ENCODE measurements around the gene ITGB7. TPM values are rescaled to one million over a fixed set of nuclear protein-coding genes. Genes with fewer than 3 reads are reported as not detected.

Gene ITGB7
- total RNA-seq, 1 experiment from 2014 or later, result 0.90 TPM

DNA sequence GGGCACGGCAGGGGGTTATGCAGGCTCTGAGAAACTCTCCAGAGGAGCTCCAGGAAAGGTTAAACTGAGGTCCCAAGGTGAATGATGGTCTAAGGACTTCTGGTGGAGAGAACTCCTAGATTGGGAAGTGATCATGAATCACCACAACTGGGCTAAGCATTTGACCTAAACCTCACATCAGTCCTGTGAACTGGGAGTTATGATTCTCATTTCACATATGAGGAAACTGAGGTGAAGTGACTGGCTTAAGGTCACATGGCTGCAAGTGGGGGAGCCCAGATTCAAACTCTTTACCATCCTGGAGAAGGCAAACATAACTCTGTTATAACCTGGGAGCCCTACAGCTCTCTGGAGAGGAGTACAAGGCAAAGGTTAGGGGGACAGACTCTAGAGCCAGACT is 20.8 kb upstream of the ITGB7 start:
- Mint-ChIP-seq H3K4me1 (peaks cover 72% of the 10 kb centered on the region), H3K36me3 (peaks cover 5% of the 10 kb centered on the region), H3K27me3 (ENCODE audit: low read depth) (no peaks in the 10 kb centered on the region), H3K27ac (no peak overlapping the region), H3K9me3 (no peaks in the 10 kb centered on the region), H3K4me3 (no peak overlapping the region)
- ChIA-PET CTCF (interaction anchor here (10.2 kb wide), 1 partner anchor 14 kb away, joined by 82 read pairs; no protein-coding TSS in a partner anchor), POLR2A (no interaction called here)
- no peak for DNase-seq (ENCODE audit: low spot score)
- ATAC-seq, result no peak
- TF ChIP-seq FOXP1 (CRISPR knock-in tag; IDR thresholded peaks at IDR 0.05; ENCODE audit: borderline replicate concordance) (no peak), ATF1 (CRISPR knock-in tag; IDR thresholded peaks at IDR 0.05) (no peak), ZNF416 (CRISPR knock-in tag; IDR thresholded peaks at IDR 0.05) (no peak), TCF7 (CRISPR knock-in tag; IDR thresholded peaks at IDR 0.05; ENCODE audit: low read depth) (no peak), NFYB (CRISPR knock-in tag; conservative IDR thresholded peaks at IDR 0.05; ENCODE audit: low read depth) (no peak), ZNF423 (CRISPR knock-in tag; IDR thresholded peaks at IDR 0.05) (no peak), MYBL2 (CRISPR knock-in tag; IDR thresholded peaks at IDR 0.05) (no peak), RORB (CRISPR knock-in tag; IDR thresholded peaks at IDR 0.05) (no peak), PRRX2 (CRISPR knock-in tag; IDR thresholded peaks at IDR 0.05) (no peak), CREM (CRISPR knock-in tag; IDR thresholded peaks at IDR 0.05) (no peak), ELF4 (CRISPR knock-in tag; IDR thresholded peaks at IDR 0.05; ENCODE audit: low read depth) (no peak), JUN (CRISPR knock-in tag; IDR thresholded peaks at IDR 0.05) (no peak)
- TF ChIP-seq, protein P1, sequence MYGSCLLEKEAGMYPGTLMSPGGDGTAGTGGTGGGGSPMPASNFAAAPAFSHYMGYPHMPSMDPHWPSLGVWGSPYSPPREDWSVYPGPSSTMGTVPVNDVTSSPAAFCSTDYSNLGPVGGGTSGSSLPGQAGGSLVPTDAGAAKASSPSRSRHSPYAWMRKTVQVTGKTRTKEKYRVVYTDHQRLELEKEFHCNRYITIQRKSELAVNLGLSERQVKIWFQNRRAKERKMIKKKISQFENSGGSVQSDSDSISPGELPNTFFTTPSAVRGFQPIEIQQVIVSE (CRISPR knock-in tag; IDR thresholded peaks at IDR 0.05; ENCODE audit: borderline replicate concordance), result no peak
- TF ChIP-seq, protein P2, sequence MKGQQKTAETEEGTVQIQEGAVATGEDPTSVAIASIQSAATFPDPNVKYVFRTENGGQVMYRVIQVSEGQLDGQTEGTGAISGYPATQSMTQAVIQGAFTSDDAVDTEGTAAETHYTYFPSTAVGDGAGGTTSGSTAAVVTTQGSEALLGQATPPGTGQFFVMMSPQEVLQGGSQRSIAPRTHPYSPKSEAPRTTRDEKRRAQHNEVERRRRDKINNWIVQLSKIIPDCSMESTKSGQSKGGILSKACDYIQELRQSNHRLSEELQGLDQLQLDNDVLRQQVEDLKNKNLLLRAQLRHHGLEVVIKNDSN (CRISPR knock-in tag; IDR thresholded peaks at IDR 0.05), result no peak
- TF ChIP-seq, protein P3, sequence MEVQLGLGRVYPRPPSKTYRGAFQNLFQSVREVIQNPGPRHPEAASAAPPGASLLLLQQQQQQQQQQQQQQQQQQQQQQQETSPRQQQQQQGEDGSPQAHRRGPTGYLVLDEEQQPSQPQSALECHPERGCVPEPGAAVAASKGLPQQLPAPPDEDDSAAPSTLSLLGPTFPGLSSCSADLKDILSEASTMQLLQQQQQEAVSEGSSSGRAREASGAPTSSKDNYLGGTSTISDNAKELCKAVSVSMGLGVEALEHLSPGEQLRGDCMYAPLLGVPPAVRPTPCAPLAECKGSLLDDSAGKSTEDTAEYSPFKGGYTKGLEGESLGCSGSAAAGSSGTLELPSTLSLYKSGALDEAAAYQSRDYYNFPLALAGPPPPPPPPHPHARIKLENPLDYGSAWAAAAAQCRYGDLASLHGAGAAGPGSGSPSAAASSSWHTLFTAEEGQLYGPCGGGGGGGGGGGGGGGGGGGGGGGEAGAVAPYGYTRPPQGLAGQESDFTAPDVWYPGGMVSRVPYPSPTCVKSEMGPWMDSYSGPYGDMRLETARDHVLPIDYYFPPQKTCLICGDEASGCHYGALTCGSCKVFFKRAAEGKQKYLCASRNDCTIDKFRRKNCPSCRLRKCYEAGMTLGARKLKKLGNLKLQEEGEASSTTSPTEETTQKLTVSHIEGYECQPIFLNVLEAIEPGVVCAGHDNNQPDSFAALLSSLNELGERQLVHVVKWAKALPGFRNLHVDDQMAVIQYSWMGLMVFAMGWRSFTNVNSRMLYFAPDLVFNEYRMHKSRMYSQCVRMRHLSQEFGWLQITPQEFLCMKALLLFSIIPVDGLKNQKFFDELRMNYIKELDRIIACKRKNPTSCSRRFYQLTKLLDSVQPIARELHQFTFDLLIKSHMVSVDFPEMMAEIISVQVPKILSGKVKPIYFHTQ (CRISPR knock-in tag; IDR thresholded peaks at IDR 0.05), result no peak
- TF ChIP-seq, protein P4, sequence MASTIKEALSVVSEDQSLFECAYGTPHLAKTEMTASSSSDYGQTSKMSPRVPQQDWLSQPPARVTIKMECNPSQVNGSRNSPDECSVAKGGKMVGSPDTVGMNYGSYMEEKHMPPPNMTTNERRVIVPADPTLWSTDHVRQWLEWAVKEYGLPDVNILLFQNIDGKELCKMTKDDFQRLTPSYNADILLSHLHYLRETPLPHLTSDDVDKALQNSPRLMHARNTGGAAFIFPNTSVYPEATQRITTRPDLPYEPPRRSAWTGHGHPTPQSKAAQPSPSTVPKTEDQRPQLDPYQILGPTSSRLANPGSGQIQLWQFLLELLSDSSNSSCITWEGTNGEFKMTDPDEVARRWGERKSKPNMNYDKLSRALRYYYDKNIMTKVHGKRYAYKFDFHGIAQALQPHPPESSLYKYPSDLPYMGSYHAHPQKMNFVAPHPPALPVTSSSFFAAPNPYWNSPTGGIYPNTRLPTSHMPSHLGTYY (CRISPR knock-in tag; IDR thresholded peaks at IDR 0.05), result no peak
- TF ChIP-seq, protein P5, sequence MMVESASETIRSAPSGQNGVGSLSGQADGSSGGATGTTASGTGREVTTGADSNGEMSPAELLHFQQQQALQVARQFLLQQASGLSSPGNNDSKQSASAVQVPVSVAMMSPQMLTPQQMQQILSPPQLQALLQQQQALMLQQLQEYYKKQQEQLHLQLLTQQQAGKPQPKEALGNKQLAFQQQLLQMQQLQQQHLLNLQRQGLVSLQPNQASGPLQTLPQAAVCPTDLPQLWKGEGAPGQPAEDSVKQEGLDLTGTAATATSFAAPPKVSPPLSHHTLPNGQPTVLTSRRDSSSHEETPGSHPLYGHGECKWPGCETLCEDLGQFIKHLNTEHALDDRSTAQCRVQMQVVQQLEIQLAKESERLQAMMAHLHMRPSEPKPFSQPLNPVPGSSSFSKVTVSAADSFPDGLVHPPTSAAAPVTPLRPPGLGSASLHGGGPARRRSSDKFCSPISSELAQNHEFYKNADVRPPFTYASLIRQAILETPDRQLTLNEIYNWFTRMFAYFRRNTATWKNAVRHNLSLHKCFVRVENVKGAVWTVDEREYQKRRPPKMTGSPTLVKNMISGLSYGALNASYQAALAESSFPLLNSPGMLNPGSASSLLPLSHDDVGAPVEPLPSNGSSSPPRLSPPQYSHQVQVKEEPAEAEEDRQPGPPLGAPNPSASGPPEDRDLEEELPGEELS (CRISPR knock-in tag; IDR thresholded peaks at IDR 0.05), result no peak
- TF ChIP-seq, protein P6, sequence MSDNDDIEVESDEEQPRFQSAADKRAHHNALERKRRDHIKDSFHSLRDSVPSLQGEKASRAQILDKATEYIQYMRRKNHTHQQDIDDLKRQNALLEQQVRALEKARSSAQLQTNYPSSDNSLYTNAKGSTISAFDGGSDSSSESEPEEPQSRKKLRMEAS (CRISPR knock-in tag; IDR thresholded peaks at IDR 0.05), result no peak
- TF ChIP-seq, protein P7, sequence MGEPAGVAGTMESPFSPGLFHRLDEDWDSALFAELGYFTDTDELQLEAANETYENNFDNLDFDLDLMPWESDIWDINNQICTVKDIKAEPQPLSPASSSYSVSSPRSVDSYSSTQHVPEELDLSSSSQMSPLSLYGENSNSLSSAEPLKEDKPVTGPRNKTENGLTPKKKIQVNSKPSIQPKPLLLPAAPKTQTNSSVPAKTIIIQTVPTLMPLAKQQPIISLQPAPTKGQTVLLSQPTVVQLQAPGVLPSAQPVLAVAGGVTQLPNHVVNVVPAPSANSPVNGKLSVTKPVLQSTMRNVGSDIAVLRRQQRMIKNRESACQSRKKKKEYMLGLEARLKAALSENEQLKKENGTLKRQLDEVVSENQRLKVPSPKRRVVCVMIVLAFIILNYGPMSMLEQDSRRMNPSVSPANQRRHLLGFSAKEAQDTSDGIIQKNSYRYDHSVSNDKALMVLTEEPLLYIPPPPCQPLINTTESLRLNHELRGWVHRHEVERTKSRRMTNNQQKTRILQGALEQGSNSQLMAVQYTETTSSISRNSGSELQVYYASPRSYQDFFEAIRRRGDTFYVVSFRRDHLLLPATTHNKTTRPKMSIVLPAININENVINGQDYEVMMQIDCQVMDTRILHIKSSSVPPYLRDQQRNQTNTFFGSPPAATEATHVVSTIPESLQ (CRISPR knock-in tag; IDR thresholded peaks at IDR 0.05), result no peak
- TF ChIP-seq, protein P8, sequence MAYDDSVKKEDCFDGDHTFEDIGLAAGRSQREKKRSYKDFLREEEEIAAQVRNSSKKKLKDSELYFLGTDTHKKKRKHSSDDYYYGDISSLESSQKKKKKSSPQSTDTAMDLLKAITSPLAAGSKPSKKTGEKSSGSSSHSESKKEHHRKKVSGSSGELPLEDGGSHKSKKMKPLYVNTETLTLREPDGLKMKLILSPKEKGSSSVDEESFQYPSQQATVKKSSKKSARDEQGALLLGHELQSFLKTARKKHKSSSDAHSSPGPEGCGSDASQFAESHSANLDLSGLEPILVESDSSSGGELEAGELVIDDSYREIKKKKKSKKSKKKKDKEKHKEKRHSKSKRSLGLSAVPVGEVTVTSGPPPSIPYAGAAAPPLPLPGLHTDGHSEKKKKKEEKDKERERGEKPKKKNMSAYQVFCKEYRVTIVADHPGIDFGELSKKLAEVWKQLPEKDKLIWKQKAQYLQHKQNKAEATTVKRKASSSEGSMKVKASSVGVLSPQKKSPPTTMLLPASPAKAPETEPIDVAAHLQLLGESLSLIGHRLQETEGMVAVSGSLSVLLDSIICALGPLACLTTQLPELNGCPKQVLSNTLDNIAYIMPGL (CRISPR knock-in tag; IDR thresholded peaks at IDR 0.05), result no peak

Data from WTC11 (cell line).